NCI-H226 (cell line): ENCODE results near the gene ZNF511.

Experiments
- DNase-seq: peaks from one replicate; pipeline ENCODE4 v3.0.0-alpha.2; 2015

Gene ZNF511

GRCh38 chr10:133355991-133356390 is 47.3 kb downstream of the ZNF511 start:
- no peak for DNase-seq

DNA sequence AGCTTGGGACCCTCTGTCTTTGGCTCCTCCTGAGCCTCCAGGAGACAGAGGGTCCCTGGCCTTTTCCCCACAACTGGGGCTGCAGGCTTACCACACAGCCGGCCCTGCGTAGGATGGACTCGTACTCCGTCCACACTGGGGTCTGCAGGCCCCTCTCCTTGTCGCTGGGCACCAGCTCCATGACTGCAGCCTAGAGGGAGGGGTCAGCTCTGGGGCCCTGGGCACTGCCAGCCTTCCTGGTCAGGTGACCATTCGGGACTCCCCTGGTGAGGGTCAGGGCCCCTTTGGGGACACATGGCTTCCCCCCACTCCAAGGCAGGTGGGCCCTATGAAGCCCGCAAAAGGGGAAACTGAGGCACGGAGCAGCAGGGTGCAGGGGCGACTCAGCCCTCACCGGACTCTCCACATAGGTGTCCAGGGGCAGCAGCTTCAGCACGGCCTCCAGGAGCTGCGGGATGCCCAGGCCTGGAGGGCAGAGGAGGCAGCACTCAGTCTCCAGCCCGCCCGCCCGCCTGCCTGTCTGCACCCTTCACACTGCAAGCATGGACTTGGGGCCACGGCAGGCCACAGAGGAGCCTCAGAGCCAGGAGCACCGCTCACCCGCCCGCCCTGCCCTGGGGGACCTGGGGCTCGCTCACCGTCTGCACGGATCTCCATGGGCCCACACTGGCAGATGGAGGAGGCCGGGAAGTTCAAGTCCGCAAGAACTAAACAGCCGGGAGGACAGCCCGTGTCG is 48.0 kb downstream of the ZNF511 start:
- DNase-seq = no peak

DNA sequence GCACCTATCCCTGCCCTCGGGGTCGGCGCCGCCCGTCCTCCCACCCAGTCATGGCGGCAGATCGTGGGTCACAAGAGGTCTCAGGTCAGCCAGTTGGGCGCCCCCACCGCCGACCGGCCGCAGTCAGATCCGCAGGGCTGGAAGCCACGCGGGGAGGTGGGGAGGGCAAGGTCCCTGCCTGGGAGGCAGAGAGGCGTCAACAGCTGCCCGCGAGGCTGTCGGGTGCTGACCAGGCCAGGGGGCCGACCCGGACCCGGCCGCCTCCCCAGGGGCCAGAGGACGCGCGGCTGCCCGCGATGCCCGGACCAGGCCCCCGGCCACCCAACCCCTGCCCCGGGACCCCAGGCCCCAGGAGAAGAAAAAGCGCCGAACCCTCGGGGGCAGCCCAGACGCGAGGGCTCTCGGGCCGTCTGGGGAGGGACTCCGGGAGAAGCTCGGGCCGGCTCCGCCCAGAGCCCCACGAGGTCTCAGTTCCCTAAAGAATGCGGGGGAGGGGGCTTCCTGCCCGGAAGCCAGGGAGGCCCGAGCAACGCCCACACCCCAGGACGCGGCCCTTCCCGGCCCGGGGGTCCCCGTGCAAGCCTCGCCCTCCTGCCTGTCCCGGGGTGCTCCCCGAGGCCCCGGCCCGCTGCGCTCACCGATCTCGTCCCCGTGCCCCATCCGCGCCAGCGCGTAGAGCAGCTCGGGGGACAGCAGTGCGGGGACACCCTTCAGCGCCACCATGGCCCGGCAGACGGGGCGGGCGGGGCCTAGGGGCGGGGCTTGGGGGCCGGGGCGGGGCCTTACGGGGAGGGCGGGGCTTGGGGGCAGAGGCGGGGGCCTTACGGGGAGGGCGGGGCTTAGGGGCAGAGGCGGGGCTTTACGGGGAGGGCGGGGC is 48.8 kb downstream of the ZNF511 start, which contains the start of gene FUOM:
Gene FUOM, minus strand, starts transcription at position 735 of the 877 bp plus-strand sequence. Its CDS starts 12 bp downstream, at position 723.
- DNase-seq = no peak

DNA sequence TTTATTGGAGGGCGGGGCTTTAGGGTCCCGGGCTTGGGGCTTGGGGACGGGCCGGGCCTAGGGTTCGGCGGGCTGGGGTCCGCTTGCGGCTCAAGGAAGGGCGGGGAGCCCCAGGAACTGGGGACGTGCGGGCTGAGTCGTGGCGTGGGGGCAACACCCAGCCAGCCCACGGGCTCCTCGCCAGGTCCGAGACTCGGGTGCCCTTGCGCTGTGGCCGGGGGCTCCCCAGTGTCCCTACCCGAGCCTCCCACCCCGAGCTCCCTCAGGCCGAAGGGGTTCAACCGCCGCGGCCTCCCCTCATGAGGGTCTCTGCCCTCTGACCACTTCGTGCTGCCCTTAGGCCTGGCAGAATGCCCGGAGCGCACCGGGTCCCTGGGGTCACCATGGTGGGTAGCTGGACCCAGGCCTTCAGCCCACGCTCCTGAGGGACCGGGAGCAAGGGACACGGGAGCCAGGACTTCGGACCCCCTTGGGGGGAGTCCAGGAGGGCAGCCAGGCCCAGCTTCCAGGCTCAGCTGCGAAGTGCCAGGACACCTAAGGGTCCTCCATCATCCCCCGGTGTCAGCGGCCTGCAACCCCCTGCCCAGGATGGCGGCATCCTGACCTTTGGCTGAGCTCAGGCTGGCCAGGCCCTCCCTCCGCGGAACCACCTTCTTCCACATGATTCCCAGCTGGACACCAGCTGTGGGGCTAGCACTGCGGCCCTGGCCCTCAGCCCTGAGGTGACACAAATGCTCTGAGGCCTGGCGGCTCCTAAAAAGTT is 49.6 kb downstream of the ZNF511 start:
- DNase-seq = no peak

GRCh38 chr10:133358925-133359310 is 50.2 kb downstream of the ZNF511 start:
- DNase-seq = no peak

GRCh38 chr10:133359554-133359971 is 50.8 kb downstream of the ZNF511 start:
- no peak for DNase-seq

DNA sequence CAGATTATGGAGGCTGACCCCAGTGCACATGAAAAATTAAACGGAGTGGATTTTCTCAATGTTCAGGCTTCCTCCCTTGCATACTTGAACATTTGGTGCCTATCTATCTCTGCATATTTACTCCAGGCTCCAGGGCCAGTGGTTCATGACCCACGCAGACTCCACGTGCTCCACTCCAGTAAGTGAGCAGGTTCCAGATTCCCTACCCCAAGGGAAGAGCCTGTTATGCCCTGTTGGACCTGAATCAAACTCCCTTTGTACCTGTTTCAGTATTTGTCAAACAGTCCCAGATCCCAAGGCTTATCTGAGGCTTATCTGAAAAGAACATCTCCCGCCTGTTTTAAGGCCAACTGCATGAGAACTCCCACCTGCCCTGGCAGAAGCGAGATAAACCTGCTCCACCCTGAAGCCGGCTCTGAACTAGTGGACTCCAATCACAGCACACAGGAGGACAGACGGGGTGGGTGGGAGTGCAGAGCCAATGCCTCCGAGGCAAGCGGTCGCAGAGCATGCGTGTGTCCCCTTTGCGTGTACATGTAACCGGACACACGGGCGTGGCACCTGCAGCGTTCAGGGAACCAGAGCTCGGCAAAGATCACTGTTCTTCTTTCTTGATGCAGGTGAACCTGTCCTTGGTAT is 51.4 kb downstream of the ZNF511 start:
- DNase-seq = no peak

DNA sequence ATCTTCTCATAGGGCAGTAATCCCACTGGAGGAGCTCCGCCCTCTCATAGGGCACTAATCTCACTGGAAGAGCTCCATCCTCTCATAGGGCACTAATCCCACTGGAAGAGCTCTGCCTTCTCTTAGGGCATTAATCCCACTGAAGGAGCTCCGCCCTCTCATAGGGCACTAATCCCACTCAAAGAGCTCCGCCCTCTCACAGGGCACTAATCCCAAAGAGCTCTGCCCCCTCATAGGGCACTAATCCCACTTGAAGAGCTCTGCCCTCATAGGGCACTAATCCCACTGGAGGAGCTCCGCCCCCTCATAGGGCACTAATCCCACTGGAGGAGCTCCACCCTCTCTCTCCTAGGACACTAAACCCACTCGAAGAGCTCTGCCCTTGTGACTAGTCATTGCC is 52.5 kb downstream of the ZNF511 start:
- DNase-seq = no peak

- DNase-seq = no peak
These were observed 53.2 kb downstream of the ZNF511 start for GRCh38 chr10:133361773-133362441.
